Measurements from ENCODE around the gene GBX2. TPM values are rescaled to one million over a fixed set of nuclear protein-coding genes. Genes with fewer than 3 reads are reported as not detected.
A peak's percentile ranks its signal among the peaks of the same experiment; 100 is the strongest.

GBX2 gene
- total RNA-seq, 1 experiment from 2014 or later: 0.31 TPM

DNA sequence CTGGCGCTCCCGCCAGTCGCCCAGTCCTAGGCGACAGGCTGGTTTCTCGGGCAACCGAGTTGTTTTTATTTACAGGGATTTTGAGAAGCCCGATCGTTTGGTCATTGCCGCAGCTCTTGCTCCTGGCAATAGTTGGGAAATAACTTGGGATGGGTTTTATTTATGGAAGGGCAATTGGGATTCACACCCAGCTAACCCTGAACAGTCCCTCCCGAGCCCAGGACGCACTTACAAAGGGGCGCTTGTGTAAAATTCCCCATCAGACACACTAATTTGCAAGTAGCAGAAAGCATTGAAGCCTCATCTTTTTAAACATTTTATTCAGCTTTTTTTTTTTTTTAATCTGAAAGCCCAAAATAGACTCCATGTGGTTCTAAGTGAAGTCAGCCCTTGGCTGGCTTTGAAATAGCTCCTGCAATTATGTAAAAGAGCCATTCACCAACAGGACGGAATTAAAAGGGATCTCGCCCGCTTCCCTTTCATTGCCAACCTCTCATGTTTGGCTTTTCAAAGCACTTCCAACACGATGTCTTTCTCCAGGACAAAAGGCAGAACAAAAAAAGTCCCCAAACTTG is 3.6 kb upstream of the GBX2 start:
- Histone ChIP-seq H3K9ac (ENCODE audit: extremely low read depth, insufficient read length, low read length) (no peak overlapping the region), H4K20me1 (ENCODE audit: control insufficient read depth, insufficient read depth, insufficient read length) (no peaks in the 10 kb centered on the region), H2BK5ac (ENCODE audit: insufficient read length, low read length) (no peak overlapping the region), H3K4me1 (ENCODE audit: insufficient read depth, low read length) (peaks cover 19% of the 10 kb centered on the region), H4K5ac (ENCODE audit: insufficient read length, low read depth, low read length) (no peak overlapping the region), H2BK12ac (ENCODE audit: insufficient read length, low read depth, low read length) (no peak overlapping the region), H3K27me3 (ENCODE audit: insufficient read depth, low read length) (peaks cover 83% of the 10 kb centered on the region), H4K91ac (ENCODE audit: insufficient read length, low read depth, low read length) (no peak overlapping the region), H3K56ac (ENCODE audit: insufficient read length, low read depth, low read length) (no peak overlapping the region), H3K4me2 (ENCODE audit: insufficient read depth, insufficient read length, low read length) (peak overlapping the region; percentile 62), H3K27ac (ENCODE audit: insufficient read length, low read depth, low read length) (no peak overlapping the region), H2BK15ac (ENCODE audit: low read depth, low read length) (no peak overlapping the region), H3K23ac (ENCODE audit: insufficient read length, low read depth, low read length) (no peak overlapping the region), H3K23me2 (ENCODE audit: insufficient read length, low read depth, low read length, poor library complexity, severe bottlenecking) (peaks cover 27% of the 10 kb centered on the region), H3K4ac (ENCODE audit: low read depth, low read length) (no peak overlapping the region), H3K18ac (ENCODE audit: insufficient read length, low read depth, low read length) (no peak overlapping the region), H2AFZ (ENCODE audit: low read length) (no peak overlapping the region), H2AK5ac (ENCODE audit: insufficient read length, low read length) (no peak overlapping the region), H3K79me2 (ENCODE audit: insufficient read depth, low read length) (no peaks in the 10 kb centered on the region), H3K79me1 (ENCODE audit: insufficient read depth, low read depth, low read length, poor library complexity, severe bottlenecking) (no peaks in the 10 kb centered on the region), H2BK120ac (ENCODE audit: low read depth, low read length, poor library complexity, severe bottlenecking) (no peak overlapping the region), H3T11ph (ENCODE audit: low read length) (no peak overlapping the region), H3K14ac (ENCODE audit: insufficient read depth, low read length) (no peak overlapping the region), H2BK20ac (ENCODE audit: low read depth, low read length, poor library complexity, severe bottlenecking) (no peak overlapping the region), H3K9me3 (ENCODE audit: control insufficient read depth, low read depth, low read length) (no peaks in the 10 kb centered on the region), H4K8ac (replicated peaks; ENCODE audit: insufficient read length, low read depth, low read length) (no peak overlapping the region)
- TF ChIP-seq, protein P1, sequence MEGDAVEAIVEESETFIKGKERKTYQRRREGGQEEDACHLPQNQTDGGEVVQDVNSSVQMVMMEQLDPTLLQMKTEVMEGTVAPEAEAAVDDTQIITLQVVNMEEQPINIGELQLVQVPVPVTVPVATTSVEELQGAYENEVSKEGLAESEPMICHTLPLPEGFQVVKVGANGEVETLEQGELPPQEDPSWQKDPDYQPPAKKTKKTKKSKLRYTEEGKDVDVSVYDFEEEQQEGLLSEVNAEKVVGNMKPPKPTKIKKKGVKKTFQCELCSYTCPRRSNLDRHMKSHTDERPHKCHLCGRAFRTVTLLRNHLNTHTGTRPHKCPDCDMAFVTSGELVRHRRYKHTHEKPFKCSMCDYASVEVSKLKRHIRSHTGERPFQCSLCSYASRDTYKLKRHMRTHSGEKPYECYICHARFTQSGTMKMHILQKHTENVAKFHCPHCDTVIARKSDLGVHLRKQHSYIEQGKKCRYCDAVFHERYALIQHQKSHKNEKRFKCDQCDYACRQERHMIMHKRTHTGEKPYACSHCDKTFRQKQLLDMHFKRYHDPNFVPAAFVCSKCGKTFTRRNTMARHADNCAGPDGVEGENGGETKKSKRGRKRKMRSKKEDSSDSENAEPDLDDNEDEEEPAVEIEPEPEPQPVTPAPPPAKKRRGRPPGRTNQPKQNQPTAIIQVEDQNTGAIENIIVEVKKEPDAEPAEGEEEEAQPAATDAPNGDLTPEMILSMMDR (conservative IDR thresholded peaks at IDR 0.05): no peak
- Mint-ChIP-seq H3K4me3 (peak overlapping the region in 1 of 2 experiments; percentile 16; a peak in 3 of 5 replicates), H3K4me1 (peaks cover 45 to 53% of the 10 kb centered on the region in 2 experiments), H3K9me3 (peaks cover 3 to 20% of the 10 kb centered on the region in 2 experiments; a peak in 3 of 5 replicates), H3K27ac (no peak overlapping the region), H3K36me3 (ENCODE audit: insufficient read depth in 1 of 3, low read depth in 3 of 3) (peaks cover 0 to 2% (median 0%) of the 10 kb centered on the region in 3 experiments; a peak in 1 of 7 replicates), H3K27me3 (ENCODE audit: low read depth) (peaks cover 94% of the 10 kb centered on the region)
- DNase-seq: no peak
- no CpG with 5 or more reads among the region's 16 CpGs for WGBS (ENCODE audit: extremely low coverage, insufficient read length, low lambda C conversion rate)
